ENCODE results near the gene BMPR2.
"Not testable (repeated sequence)": the region's sequence is repeated elsewhere in the genome, so short reads cannot be mapped to it uniquely, and the experiment has no call there.

BMPR2 gene

DNA sequence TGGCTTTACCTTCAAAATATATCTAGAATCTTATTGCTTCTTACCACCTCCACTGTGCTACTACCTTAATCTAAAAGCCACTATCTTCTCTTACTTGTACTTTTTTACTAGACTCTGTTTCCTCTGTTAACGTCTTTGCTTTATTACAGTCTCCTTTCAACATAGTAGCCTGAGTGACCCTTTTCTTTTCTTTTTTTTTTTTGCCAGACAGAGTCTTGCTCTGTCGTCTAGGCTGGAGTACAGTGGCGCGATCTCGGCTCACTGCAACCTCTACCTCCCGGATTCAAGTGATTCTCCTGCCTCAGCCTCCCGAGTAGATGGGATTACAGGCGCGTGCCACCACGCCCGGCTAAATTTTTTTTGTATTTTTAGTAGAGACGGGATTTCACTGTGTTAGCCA, 10.4 kb downstream of the BMPR2 start:
- not testable (repeated sequence) for DNase-seq

DNA sequence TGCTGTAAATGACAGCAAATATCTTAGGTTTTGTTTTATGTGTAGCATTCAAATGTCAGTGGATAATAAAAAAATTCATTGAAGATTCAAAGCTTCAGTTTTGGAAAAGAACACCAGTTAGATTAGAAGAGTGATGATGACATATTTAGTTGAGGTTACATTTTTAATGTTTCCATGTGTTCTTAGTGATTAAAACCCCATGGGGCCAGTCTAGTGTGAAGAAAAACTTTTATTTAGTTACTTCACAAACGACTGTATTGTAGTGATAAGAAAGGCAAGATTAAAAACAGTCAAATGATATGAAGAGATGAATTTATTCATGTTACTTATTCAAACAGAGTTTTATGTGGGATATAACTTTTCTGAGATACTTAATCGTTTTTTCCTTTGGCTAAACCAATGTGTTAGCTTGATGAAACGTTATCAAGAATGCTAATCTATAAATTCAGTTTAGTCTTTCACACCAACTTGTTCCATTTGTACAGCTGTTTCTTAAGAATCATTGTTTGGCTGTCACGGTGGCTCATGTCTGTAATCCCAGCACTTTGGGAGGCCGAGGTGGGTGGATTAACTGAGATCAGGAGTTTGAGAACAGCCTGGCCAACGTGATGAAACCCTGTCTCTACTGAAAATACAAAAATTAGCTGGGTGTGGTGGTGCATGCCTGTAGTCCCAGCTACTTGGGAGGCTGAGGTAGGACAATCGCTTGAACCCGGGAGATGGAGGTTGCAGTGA, 11.6 kb downstream of the BMPR2 start:
- no peak for DNase-seq

GRCh38 chr2:202400941-202401340, 24.8 kb downstream of the BMPR2 start:
- DNase-seq: no peak

- no peak for DNase-seq
Observed at GRCh38 chr2:202405798-202406197, 29.7 kb downstream of the BMPR2 start.

DNA sequence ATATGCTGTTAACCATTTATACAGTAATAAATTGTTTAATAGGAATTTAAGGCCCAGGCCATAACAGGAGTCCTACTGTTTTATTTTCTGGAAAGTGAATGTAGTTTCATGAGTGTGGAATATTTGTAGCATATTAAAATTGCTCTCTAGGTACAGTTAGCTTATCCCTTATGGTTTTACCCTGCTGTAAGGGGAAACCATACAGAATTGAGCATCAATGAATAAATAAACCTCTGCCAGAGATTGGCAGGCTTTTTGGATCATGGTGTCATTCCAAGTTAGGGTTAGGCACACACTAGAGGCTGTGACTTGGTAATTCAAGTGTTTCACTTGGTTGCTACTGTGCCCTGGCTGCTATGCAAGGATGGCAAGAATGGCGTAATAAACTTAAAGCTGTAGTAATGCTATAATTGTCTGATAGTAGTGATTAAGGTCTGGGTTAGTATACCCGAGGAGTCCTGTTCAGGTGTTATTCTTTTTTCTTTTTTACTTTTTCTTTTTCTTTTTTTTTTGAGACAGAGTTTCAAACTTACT, 30.4 kb downstream of the BMPR2 start:
- no peak for DNase-seq

- no peak for DNase-seq
Observed at GRCh38 chr2:202408546-202409140, 32.5 kb downstream of the BMPR2 start.

DNA sequence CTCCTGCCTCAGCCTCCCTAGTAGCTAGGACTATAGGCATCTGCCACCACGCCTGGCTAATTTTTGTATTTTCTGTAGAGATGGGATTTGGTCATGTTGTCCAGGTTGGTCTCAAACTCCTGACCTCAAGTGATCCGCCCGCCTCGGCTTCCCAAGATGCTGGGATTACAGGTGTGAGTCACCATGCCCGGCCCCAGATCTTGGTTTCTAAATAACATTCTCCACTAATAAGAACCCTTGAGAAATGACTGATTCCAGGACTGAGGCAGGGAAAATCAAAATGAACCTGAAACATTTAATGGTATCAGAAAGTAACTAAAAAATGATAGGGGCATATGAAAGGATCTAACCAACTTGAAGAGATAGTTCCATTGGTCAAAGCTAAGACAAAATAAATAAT, 34.0 kb downstream of the BMPR2 start:
- DNase-seq: no peak

DNA sequence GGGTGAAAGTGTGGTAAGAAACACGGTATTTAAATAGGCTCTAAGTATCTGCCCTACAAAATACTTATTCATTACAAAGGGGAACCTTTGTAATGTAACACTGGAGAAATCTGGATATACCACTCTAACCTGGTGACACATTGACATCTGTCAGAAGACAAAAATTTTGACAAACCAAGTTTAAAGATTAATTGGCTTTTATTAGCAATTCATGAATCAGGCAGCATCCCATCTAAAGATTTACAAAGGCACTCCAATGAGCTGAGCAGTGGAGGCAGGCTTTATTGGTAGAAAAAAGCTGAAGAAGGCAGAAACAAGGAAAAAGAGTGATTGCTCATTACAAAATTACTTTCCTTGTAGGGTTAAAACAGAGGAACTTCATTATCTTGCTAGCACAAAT, 35.0 kb downstream of the BMPR2 start:
- no peak for DNase-seq

DNA sequence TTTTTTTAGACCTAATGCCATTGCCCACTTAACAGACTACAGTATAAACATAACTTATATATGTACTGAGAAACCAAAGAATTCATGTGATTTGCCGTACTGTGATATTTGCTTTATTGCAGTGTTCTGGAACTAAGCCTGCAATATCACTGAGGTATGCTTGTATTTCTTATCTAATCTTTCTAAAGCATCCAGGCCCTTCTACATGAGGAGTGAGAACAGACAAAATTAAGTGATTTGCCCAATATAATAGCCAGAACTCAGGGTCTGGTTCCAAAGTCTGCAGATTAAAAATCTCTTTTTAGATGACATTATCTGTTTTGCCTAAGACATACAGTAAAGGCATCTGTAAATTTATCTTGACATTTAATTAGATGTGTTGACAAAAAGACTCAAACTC, 41.9 kb downstream of the BMPR2 start:
- no peak for DNase-seq

DNA sequence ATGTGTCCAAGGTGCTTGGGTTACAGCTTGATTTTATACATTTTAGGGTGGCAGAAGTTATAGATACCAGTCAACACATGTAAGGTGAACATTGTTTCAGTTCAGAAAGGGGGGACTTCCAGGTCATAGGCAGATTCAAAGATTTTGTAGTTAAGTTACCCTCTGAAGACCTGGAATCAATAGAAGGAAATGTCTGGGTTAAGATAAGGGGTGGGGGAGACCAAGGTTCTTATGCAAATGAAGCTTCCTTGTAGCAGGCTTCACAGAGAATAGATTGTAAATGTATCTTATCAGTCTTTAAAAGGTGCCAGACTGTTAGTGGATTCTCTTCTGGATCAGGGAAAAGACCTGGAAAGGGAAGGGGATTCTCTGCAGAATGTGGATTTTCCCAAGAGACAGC, 42.4 kb downstream of the BMPR2 start:
- DNase-seq: no peak

GRCh38 chr2:202423139-202423538, 47.0 kb downstream of the BMPR2 start:
- no peak for DNase-seq

- DNase-seq: no peak
Observed at GRCh38 chr2:202425036-202425435, 48.9 kb downstream of the BMPR2 start.

GRCh38 chr2:202426751-202427150, 50.6 kb downstream of the BMPR2 start:
- DNase-seq: no peak

GRCh38 chr2:202429164-202429980, 53.2 kb downstream of the BMPR2 start:
- no peak for DNase-seq

DNA sequence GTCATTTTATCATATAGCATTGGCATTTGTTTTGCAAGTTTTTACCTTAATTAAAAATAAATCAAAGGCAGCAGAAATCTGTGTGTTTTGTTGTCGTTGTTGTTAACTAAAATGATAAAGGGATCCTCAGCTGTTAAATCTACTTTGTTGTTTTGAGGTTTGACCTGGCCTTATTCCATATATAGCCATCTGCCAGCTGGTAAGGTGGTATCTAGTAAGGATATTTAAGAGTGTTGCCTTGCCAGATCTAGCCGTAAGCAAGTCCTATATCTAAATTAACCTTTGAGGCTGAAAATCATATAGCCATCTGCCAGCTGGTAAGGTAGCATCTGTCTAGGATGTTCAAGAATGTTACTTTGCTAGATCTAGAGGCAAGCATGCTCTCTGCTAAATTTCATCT, 56.6 kb downstream of the BMPR2 start:
- DNase-seq: no peak

GRCh38 chr2:202434472-202434871, 58.3 kb downstream of the BMPR2 start:
- DNase-seq: no peak

- DNase-seq: no peak
Observed at GRCh38 chr2:202436626-202437025, 60.5 kb downstream of the BMPR2 start.

GRCh38 chr2:202440117-202440516, 64.0 kb downstream of the BMPR2 start:
- DNase-seq: not testable (repeated sequence)

GRCh38 chr2:202442882-202443281, 66.8 kb downstream of the BMPR2 start:
- no peak for DNase-seq

- no peak for DNase-seq
Observed at GRCh38 chr2:202444000-202444399, 67.9 kb downstream of the BMPR2 start.

- no peak for DNase-seq
Observed at GRCh38 chr2:202449344-202449743, 73.2 kb downstream of the BMPR2 start.

DNA sequence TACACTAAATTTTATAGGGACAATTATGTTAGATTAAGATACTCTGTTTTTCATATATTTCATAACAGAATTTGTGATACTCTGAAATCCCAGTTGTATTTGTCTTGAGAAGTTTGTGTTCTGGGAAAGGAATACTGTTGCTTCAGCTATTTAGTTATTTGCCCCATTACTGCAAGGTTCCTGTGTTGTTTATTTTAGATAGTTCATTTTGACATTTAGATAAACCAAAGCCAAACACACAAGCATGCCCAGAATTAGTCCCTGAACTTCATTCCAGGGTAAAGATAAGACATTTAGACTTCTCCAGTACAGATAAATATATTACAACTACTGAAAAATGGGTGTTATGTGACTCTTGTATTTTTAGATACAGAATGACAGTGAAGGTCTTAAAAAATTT, 74.7 kb downstream of the BMPR2 start:
- no peak for DNase-seq

DNA sequence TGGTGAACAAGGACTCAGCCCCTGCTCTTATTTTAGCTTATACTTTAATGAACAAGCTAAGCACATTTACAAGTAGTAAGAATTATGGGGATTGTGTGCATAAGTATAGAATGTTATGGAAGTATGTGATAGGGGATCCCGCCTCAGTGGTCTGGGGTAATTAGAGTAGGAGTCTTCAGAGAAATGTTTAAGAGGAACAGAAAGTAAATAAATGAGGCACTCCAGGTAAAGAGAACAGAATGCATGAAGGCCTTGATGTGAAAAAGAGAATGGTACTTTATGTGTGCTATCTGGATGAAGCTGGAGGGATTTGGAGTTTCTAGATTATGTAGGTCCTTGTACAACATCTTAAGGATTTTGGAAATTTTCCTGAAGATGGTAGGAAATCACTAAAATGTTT, 76.6 kb downstream of the BMPR2 start:
- no peak for DNase-seq

DNA sequence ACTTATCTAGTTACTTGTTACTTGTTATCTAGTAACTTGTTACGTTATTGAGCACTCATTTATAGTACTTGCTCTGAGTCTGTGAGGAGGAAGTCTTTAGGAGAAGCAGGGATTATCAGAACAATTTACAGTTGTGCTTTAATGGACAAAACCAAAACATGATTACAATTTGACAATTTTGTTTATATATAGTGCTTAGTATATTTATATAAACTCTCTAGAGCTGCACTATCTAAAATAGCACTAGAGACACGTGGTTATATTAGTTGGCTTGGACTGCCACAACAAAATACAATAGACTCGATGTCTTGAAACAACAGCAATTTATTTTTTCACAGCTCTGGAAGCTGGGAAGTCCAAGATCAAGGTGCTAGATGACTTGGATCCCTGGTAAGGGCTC, 78.4 kb downstream of the BMPR2 start:
- DNase-seq: no peak
